Body of pancreas (tissue), 4 donors: ENCODE data around the gene CDK4.

Source experiments
- POLR2A ChIP-seq, 3 donors: fragments of 450-650 bp; IDR thresholded peaks; one replicate each; pipeline ENCODE4 v1.6.1; 2016; ENCODE audit warnings: antibody characterized with exemption in 3 of 3, mild to moderate bottlenecking in 2 of 3
- TF ChIP-seq, protein P1 (sequence below), 7 experiments: fragments of 450-650 bp in 4 of 7; fragments of 200-600 bp in 3 of 7; sonication (generic) in 3 of 7; IDR thresholded peaks; one replicate each; pipeline ENCODE4 v1.5.1; 2016 to 2019; ENCODE audit warnings: antibody characterized with exemption in 7 of 7

DNA sequence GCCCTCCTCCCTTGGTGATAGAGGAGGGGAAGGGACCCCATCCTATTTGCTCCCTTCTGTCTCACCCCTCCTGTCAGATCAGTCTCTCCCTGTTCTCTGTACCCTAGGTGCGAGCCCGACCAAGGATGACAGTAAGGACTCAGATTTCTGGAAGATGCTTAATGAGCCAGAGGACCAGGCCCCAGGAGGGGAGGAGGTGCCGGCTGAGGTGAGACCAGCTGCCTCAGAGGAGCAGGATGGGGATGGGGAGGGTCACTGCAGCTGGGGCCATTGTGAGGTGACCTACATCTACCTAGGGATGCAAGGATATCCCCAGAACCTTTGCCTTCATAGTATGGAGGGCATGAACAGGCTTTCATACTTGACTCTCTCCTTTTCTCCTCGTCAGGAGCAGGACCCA, 35.8 kb downstream of the CDK4 start:
- TF ChIP-seq, protein P1, sequence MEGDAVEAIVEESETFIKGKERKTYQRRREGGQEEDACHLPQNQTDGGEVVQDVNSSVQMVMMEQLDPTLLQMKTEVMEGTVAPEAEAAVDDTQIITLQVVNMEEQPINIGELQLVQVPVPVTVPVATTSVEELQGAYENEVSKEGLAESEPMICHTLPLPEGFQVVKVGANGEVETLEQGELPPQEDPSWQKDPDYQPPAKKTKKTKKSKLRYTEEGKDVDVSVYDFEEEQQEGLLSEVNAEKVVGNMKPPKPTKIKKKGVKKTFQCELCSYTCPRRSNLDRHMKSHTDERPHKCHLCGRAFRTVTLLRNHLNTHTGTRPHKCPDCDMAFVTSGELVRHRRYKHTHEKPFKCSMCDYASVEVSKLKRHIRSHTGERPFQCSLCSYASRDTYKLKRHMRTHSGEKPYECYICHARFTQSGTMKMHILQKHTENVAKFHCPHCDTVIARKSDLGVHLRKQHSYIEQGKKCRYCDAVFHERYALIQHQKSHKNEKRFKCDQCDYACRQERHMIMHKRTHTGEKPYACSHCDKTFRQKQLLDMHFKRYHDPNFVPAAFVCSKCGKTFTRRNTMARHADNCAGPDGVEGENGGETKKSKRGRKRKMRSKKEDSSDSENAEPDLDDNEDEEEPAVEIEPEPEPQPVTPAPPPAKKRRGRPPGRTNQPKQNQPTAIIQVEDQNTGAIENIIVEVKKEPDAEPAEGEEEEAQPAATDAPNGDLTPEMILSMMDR (IDR thresholded peaks at IDR 0.05), result no peak
- TF ChIP-seq POLR2A (IDR thresholded peaks at IDR 0.05), result no peak
